ENCODE results near the gene GNAQ. TPM values are rescaled to one million over a fixed set of nuclear protein-coding genes. Genes with fewer than 3 reads are reported as not detected.

GNAQ gene
- total RNA-seq, 1 experiment from 2014 or later = 7.7 TPM

DNA sequence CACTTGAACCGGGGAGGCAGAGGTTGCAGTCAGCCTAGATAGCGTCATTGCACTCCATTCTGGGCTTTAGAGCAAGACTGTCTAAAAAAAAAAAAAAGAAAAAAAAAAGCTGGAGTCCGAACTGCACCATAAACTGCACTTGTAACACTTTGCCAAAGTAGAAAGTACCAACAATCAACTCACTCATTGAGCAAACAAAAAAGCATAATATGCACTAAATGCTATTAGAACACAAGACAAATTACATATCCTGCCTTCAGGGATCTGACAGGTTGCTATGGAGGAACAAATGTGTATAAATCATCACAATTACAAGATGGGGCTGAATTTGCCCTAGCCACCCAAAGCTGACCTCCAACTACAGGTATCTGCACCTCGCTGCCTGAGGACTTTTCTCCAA, 27.9 kb downstream of the GNAQ start:
- DNase-seq (ENCODE audit: low spot score) = no peak

DNA sequence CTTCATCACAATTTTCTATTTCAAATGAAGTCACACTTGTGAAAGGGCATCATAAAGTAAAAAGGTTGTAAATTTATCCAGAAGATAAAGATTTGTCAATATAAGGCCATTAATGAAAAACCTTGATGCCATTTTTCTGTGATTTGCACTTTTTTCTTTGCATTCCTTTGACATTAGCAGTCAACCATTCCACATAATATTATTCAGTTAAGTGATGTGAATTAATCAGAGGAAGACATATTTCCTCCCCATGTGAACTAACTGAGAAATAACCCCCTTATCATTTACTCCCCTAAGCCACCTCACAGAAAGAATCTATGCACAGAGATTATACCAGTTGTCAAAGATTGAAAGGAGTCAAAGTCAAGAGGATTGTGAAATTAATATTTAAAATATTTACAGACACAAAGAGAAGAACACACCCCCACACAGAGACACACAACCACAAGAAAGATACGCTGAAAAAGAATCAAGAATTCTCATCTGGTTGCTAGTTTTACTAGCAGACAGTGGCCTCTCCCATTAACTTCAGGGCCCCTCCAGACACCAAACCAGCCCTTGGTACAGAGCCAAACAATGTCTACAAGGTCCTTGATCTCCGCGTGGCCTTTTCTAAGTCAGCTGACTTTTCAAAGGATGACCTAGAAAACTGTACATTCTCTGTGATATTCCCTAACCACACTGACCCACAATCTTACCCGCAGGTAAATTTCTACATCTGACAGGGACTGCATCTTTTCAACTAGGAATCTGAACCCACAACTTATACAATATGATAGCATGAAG, 29.5 kb downstream of the GNAQ start:
- no peak for DNase-seq (ENCODE audit: low spot score)

DNA sequence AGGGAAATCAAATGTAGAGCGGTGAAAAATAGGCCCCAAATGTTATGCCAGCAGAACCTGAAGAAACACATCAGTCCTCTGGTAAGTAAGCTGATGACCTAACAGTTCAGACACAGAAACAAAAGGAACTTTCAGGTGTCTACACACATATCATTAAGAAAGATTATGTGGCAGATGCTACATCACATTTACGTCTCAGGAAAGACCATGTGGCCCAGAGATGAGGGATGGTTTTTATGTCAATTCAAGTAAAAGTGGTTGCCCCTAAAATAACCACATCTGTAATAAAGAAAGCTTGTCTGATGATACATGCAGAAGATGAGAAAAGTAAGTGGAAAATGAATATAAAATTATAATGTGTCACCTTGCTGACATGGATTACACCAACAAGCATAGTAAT, 31.4 kb downstream of the GNAQ start:
- no peak for DNase-seq (ENCODE audit: low spot score)

DNA sequence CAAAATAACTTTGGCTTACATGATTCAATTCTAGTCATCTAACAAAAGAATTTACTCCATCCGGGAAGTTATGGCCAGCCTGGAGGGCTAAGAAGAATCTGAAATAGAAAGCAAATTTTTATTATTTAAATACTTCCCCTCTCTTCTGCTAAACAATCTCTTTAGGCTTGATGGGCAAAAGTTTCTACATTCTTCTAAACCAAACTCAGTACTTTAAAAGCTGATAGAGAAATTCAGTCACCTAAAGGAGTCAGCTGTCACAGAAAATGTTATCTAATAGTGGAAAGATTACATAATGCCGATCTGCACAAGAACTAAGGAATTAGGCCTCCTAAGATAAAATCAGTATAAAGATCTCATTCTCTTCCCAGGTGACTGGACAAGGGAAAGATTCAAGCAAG, 32.4 kb downstream of the GNAQ start:
- DNase-seq (ENCODE audit: low spot score) = no peak

DNA sequence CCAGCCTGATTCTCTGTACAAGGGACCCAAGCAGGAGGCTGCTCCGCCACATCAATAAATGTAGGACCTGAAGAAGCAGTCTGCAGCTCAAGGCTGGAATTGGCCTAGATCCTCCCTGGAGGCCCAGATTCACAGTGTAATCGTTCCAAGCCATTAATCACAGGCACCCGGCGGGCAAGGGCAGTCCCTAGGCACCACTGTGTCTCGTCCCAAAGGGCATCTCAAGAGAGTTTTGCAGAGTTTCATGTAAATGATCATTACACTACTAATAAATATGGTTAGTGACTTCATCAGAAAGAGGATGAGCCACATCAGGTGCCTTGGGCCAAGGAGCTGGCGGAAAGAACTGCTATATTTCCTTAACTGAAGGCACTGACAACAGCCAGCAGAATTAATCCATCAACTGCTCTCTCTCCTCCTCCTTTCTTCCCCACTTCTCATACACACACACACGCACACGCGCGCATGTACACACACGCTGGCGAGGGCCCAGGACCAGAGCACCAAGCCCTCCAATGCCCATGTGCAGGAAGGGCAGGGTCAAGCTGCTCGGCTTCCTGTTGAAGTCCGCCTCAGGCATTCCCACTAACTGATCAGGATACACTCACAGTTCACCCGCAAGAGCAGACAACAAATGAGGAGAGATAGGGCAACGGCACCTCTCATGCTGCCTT, 33.9 kb downstream of the GNAQ start:
- no peak for DNase-seq (ENCODE audit: low spot score)

DNA sequence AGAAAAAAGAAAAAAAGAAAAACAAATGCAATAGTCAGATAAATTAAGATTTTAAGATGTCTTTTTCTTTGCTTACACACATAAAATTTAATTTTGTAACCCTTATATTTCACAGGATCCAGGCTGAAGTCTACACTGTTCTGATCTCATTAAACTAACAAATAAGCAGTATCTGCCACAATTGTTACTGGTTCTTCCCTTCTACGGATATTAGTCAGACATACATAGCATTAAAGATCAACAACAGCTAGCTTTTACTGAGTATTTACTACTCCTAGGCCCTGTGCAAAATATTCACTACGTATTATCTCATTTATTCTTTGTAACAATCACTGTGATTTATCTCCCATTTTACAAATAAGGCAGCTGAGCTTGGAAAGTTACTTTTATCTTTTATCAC, 34.9 kb downstream of the GNAQ start:
- no peak for DNase-seq (ENCODE audit: low spot score)

DNA sequence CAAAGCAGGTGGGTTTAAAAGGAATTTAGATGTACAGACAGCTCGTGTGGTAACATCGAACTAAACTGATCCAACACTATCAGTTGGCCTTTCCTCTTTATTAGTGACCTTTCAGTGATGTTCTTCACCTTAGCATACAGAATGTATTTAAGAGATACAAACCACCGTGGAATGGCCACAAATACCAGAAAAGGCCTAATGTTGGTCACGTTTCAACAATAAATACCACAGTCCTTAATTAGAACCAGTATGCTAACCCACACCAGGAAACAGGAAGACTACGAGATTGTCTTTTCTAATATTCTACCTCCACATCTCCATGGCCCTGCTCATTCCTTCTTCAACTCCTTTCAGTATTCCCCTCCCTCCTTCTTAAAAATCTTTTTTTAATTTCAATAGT, 40.4 kb downstream of the GNAQ start:
- no peak for DNase-seq (ENCODE audit: low spot score)

DNA sequence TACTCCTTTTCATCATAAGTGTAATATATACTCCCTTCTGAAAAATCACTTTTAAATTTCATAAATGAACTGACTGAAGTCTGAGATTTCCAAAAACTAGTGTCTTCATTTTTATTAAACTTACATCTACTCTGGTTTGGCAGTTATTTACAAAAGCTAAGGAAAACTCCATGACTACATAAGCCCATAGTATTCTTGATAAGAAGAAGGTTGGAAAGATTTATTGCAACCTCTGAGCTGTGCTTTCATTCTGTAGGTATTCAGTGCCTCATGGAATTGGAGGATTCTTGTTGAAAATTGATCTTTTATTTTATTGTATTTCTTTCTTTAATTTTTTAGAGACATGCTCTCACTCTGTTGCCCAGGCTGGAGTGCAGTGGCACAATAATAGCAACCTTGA, 41.7 kb downstream of the GNAQ start:
- no peak for DNase-seq (ENCODE audit: low spot score)

DNA sequence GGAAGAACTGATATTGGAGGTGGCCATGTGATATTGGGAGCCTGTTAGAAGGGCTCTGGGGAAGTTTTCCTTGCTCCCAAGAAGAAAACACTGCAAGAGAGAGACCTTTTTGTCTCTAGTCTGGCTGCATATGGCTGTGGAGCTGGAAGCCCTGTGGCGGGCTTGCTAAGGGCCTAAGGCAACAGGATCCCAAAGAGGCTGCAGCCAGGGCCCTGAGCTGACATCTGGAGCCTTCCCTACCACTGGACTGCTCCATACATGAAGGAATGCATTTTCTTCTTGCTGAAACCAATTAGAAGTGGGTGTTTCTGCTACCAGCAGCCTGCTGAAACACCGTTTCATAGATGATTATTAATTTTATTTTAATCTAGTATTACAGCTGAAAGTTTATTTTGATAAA, 42.2 kb downstream of the GNAQ start:
- no peak for DNase-seq (ENCODE audit: low spot score)

DNA sequence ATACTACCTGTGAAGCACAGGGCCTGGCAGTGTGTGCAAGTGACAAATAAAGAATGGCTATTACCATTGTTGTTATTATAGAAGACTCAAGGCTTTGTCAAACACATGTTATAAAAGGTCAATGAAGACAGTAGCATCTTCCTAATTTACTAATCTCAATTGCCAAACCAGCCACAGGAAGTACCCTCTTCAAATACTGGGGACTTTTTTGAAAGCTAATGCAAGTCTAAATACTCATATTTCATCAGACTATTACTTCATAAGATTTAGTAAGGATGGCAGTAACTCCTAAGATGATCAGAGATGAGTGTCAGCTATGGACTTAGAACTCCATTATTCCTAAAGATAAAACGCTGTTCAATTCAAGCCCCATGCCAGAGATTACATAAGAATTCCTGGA, 43.0 kb downstream of the GNAQ start:
- DNase-seq (ENCODE audit: low spot score) = no peak

DNA sequence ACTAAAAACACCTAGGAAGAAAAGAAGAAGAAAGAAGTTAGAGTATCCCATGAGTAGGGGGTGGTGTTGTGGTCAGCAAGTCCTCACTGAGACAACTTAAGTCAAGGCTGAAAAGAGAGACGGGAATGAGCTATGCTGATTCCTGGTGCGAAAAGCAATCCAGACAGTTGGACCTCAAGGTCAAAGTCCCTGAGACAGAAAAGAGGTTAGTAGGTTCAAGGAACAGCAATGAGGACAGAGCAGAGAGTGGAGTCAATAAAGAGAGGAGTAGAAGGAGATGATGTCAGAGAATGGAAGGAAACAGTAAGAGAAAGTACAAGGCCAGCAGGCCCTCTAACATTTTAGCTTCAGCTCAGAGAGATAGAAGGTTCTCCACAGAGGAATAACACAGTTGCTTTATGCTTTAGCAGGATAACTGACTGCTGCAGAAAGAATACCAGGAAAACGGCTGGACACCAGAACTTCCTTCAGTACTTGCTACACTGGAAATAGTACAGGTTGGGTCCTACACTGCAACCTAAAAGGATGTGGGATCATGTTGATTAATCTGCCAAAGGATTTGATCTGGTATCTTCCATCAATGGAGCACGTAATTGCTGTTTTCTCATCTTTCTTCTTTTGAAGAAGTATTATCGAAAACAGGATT, 43.6 kb downstream of the GNAQ start:
- no peak for DNase-seq (ENCODE audit: low spot score)

DNA sequence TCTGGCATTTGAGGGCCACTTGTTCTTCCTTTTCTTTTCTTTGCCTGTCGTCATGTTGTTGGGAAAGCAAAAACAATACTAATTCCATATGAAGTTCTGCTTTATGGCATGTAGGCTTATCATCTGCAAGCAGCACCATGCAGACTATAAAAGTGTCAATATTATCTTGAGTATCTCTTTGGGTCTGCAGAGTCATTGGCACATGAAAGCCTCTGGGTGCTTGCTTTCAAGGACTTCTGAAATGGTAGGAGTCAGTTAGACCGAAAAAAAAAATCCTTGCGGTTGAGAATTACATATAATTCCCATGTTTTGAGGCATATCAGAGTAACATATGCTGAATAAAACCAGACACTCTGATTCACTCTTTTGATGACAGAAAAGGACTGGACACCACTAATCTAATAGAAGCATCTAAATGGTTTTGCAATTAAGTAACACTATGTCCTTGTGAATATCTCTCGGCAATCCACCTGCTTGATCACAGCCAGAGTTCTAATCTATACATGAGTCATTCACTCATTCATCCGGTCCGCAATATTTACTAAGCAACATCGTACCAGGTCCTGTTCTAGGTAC, 44.4 kb downstream of the GNAQ start:
- no peak for DNase-seq (ENCODE audit: low spot score)

DNA sequence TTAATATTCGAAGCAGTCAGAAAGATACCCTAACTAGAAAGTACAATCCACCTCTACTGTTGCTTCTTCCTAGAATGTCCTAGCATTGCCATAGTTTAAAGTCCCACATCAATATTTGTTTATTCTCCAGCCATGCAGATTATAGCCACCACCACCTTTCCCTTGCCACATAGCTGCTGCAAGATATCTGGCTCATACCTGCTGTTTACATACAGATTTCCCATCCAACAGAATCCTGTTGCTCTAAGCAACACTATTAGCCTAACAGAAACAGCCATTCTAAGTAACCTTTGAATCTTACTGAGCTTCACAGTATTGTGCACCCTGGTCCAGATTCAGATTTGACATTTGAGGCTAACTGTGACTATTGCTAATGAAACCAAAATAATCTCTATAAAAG, 45.6 kb downstream of the GNAQ start:
- no peak for DNase-seq (ENCODE audit: low spot score)

DNA sequence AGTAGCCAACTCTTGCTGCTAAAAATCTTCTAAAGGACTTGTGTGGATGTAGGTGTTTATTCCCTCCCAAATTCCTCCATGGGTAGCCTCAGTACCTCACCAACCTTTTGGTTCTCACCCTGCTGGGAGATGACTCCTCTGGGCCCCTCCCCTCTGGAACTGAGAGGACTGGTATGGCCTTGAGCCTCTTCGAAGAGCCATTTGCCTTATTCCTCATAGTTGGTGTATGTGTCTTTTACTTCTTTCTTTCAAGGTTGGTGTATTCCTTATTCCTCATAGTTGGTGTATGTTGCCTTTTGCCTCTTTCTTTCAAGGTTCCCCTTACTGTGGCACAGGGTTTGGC, 48.3 kb downstream of the GNAQ start:
- no peak for DNase-seq (ENCODE audit: low spot score)

DNA sequence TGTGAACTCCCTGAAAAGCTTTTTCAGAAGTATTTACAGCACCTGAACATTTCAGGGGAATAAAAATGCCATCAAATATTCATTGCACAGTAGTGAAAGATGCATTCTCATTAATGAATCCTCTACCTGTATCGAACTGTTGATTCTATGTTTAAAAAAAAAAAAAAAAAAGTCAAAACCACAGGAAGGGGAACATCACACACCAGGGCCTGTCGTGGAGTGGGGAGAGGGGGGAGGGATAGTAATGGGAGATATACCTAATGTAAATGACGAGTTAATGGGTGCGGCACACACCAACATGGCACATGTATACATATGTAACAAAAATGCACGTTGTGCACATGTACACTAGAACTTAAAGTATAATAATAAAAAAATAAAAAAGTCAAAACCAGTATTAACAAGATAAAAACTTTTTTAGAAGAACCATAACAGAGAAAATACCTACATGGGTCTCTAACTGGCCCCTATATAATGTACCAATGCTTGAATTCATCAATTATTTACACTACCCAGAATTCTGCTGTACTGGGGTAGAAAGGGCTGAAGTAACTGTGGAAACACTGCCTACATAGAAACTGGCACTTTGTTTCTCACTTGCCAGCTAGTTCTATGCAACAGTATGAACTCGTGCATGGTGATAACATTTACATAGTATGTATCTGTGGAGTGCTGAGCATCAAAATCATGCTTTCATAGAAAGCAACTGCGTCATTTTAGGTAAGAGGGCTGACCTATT, 48.9 kb downstream of the GNAQ start:
- DNase-seq (ENCODE audit: low spot score) = no peak

DNA sequence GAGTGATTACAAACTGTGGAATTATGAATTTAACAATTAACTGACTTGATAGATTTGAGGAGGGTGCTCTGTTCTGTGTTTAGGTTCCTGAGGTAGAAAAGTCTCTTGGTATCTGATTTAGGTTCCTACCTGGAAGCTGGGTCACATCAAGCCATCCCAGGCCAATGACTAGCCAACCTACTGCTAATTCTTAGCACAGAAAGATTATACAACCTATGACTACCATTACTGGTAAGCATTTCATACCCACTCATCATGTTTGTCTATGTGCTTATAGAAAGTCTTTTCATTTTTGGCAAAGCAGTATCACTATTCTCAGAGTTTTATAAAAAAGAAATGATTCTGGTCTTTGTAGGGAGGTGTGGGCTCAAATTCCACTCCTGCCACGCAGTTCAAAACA, 49.7 kb downstream of the GNAQ start:
- DNase-seq (ENCODE audit: low spot score) = no peak

DNA sequence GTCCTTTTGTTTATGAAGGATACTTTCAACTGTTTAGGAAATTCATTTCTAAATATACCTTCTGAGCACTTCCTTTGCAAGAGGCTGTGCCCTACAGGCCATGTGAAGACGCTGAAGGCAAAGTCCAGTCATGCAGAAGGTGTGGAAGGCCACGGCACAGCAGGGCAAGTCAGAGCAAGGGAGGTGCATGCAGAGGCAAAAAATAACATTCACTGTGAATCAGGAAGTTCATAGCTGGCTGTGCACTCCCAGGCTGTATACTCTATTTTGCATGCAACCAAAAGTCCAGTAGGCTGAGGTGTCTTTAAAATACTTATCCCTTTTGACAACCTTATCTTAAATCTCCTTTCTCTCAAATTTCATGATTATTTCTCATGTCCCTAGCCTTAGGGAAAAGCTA, 50.3 kb downstream of the GNAQ start:
- DNase-seq (ENCODE audit: low spot score) = peak; percentile 77

DNA sequence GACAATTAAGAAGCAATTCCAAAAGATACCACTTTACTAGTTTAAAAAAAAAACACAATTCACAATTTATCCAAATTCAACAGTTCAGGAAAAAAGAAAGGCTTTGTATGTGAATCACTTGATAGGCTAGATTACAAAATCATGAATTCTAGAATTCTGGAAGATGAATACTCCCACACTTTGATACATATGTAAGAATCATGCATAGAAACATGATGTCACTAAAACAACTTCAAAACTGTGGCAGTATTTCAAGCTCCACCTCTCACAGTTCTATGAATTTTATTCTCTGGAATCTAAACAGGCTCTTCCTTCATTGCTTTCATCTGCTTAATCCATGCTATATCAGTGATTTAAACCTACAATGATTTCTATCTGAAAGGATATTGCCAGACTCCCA, 51.0 kb downstream of the GNAQ start:
- DNase-seq (ENCODE audit: low spot score) = no peak

DNA sequence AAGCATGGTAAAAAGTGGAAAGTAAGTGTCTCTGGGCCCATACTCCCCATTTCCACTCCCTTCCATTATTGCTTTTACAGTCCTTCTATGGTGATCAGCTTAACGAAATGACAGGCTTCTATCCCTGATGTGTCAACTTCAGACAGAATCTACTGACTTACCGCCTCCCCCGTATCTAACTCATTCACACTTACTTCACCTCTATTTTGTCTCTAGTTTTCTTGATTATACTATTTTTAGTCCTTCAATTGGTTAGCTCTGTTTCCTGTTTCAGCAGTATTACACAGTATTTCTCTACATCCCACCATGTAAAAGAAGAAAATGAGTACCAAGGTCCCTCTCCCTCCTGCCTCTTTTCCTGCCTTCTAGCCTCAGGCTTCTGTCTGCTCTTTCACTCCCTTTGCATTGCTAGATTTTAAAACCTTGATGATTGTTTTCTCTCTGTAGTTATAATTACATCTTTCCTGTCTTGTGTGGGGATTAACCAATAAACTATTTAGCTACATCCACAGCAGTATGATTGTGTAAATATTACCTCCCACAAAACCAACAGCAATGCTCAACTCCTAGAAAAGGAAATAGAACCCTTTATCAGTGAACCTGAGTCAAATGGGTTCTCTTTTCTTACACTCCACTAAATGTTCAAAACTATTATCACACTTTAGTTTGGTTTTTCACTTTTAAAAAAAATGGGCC, 53.4 kb downstream of the GNAQ start:
- no peak for DNase-seq (ENCODE audit: low spot score)

DNA sequence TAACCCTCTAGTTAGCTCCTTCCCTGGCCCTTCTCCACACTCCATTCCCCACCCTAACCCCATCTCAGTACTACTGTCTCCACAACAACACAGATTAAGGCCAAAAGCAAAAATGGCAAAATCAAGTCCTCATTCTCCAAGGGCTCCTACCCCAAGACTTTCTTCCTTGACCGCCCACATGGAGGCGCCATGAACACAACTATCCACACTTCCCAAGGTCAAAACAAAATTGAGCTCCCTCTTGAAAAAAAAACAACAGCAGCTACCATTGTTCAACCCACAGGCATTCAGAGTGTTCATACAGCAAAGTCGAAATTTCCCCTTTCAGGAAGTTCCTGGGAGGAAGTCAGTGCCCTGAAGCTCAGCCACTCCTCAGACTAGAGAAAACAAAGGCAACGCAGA, 54.4 kb downstream of the GNAQ start:
- DNase-seq (ENCODE audit: low spot score) = peak; percentile 62

DNA sequence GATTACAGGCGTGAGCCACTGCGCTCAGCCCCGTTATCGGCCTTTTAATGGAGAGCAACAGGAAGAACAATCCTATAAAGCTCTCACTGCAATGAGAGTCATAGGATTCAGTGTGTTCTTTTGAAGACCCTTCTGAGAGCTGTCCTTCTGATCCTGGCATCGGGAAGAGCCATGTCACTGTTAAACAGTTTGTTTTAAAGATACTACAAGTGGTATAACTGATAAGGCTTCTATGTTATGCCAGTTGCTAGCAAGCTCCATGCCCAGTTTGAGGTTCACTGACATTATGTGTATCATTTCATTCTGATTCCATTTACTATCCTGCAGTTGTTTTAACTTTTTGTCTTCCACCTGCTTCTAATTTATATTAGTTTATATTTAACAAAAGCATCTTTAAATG, 55.8 kb downstream of the GNAQ start:
- no peak for DNase-seq (ENCODE audit: low spot score)
